PC-9 (cell line): ENCODE results near the gene KCNJ15. TPM values are rescaled to one million over a fixed set of nuclear protein-coding genes. Genes with fewer than 3 reads are reported as not detected.

Source experiments
- BruUV-seq: library from RNA; stranded (reverse); fragments of 400-500 nt; replicated peaks from 2 replicates; lab custom pipeline; 2021; lab: Mats Ljungman, UMichigan
- CTCF ChIA-PET: fragments of 300-600 bp; sonication (Branson Sonifier 250); formaldehyde crosslinking; loops from one replicate; lab custom pipeline; 2022; ENCODE audit warnings: antibody characterized with exemption; lab: Charles Lee
- POLR2A ChIA-PET: fragments of 300-600 bp; sonication (Branson Sonifier 250); formaldehyde crosslinking; loops from one replicate; lab custom pipeline; 2022; ENCODE audit warnings: antibody characterized with exemption; ENCODE audit not compliant: unreplicated experiment; lab: Charles Lee
- DNase-seq, 2 experiments: peaks; one replicate each; pipeline versions ENCODE4 v3.0.0 to v3.0.0-alpha.2; 2015 to 2022; ENCODE audit warnings: mixed read lengths in 1 of 2
- H2AFZ ChIP-seq: fragments of 200-600 bp; sonication (generic); 2 replicates; pipeline ENCODE4 v1.8.1; 2017; ENCODE audit warnings: antibody characterized with exemption
- H3F3A ChIP-seq: fragments of 200-600 bp; sonication (generic); 2 replicates; pipeline ENCODE4 v1.8.1; 2017; ENCODE audit warnings: antibody characterized with exemption, mild to moderate bottlenecking, low read depth; ENCODE audit not compliant: insufficient read depth
- H3K27ac ChIP-seq: fragments of 200-600 bp; sonication (generic); 2 replicates; pipeline ENCODE4 v1.6.1; 2016; ENCODE audit warnings: mixed run types
- H3K27me3 ChIP-seq: fragments of 200-600 bp; sonication (generic); 2 replicates; pipeline ENCODE4 v1.6.1; 2016; ENCODE audit warnings: low read depth, mixed run types; ENCODE audit not compliant: insufficient read depth
- H3K36me3 ChIP-seq: fragments of 200-600 bp; sonication (generic); 2 replicates; pipeline ENCODE4 v1.6.1; 2016; ENCODE audit warnings: low read depth, mixed run types
- H3K4me1 ChIP-seq: fragments of 200-600 bp; sonication (generic); replicated peaks from 2 replicates; pipeline ENCODE4 v1.6.1; 2016; ENCODE audit warnings: mixed run types; ENCODE audit not compliant: insufficient read depth
- H3K4me2 ChIP-seq: fragments of 200-600 bp; sonication (generic); 2 replicates; pipeline ENCODE4 v1.6.1; 2017; ENCODE audit warnings: mixed run types
- H3K4me3 ChIP-seq: fragments of 200-600 bp; sonication (generic); 2 replicates; pipeline ENCODE4 v1.6.1; 2016; ENCODE audit warnings: mixed run types
- H3K79me2 ChIP-seq: fragments of 200-600 bp; sonication (generic); 2 replicates; pipeline ENCODE4 v1.6.1; 2017; ENCODE audit warnings: low read depth, mixed run types
- H3K9me2 ChIP-seq: fragments of 200-600 bp; sonication (generic); 2 replicates; pipeline ENCODE4 v1.8.1; 2017; ENCODE audit warnings: mild to moderate bottlenecking; ENCODE audit not compliant: insufficient read depth
- H3K9me3 ChIP-seq: fragments of 200-600 bp; sonication (generic); 2 replicates; pipeline ENCODE4 v1.8.1; 2016; ENCODE audit warnings: low read depth; ENCODE audit not compliant: insufficient read depth
- H4K20me1 ChIP-seq: fragments of 200-600 bp; sonication (generic); 2 replicates; pipeline ENCODE4 v1.8.1; 2017; ENCODE audit not compliant: insufficient read depth
- EZH2 ChIP-seq: fragments of 200-600 bp; sonication (generic); IDR thresholded peaks from 2 replicates; pipeline ENCODE4 v1.8.0; 2017; ENCODE audit warnings: antibody characterized with exemption, low read depth
- intact Hi-C: fragments of 100-400 bp; cut with micrococcal nuclease; formaldehyde crosslinking; loops from one replicate; pipeline ENCODE4 v1.10.0; 2022; ENCODE audit not compliant: unreplicated experiment
- total RNA-seq: library from RNA; stranded (reverse); gene quantifications from 2 replicates; pipeline ENCODE4 v1.2.3, GENCODE V29; 2021
- TF ChIP-seq, protein P1 (sequence below): fragments of 200-600 bp; sonication (generic); conservative IDR thresholded peaks from 2 replicates; pipeline ENCODE4 v1.6.1; 2017; ENCODE audit warnings: mixed run types, antibody characterized with exemption, mild to moderate bottlenecking, moderate library complexity

KCNJ15 gene
- total RNA-seq, 1 experiment from 2014 or later: not detected

DNA sequence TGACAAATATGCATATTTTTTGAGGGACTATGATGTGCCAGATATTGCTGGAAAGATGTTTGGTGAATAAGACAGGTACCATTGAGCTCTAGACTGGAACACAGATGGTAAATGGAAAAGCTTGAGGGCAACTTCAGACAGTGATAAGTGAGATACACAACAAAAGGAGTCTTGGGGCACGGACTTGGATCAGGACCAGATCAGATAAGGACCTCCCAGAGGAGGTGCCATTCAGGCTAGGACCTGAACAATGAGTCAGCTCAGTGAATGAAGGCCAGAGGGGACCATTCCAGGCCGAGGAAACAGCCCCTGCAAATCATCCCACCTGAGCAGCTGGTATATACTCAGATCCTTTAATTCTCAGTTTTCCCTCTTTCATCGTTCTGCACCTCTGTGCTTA is 1.8 kb upstream of the KCNJ15 start:
- Histone ChIP-seq H3K9me2 (no peaks in the 10 kb centered on the region), H3K27me3 (0 out of 2 replicates have a peak, but pooled peaks cover 17% of the 10 kb centered on the region), H3K36me3 (no peaks in the 10 kb centered on the region), H3K27ac (no peak overlapping the region), H3K4me3 (no peak overlapping the region), H2AFZ (no peak overlapping the region), H3K9me3 (no peaks in the 10 kb centered on the region), H4K20me1 (no peaks in the 10 kb centered on the region), H3F3A (no peaks in the 10 kb centered on the region), H3K79me2 (no peaks in the 10 kb centered on the region), H3K4me1 (no peaks in the 10 kb centered on the region), H3K4me2 (no peak overlapping the region)
- no peak for DNase-seq
- BruUV-seq: no TSS peak
- POLR2A ChIA-PET: no interaction called here
- no peak for TF ChIP-seq EZH2
- TF ChIP-seq, protein P1, sequence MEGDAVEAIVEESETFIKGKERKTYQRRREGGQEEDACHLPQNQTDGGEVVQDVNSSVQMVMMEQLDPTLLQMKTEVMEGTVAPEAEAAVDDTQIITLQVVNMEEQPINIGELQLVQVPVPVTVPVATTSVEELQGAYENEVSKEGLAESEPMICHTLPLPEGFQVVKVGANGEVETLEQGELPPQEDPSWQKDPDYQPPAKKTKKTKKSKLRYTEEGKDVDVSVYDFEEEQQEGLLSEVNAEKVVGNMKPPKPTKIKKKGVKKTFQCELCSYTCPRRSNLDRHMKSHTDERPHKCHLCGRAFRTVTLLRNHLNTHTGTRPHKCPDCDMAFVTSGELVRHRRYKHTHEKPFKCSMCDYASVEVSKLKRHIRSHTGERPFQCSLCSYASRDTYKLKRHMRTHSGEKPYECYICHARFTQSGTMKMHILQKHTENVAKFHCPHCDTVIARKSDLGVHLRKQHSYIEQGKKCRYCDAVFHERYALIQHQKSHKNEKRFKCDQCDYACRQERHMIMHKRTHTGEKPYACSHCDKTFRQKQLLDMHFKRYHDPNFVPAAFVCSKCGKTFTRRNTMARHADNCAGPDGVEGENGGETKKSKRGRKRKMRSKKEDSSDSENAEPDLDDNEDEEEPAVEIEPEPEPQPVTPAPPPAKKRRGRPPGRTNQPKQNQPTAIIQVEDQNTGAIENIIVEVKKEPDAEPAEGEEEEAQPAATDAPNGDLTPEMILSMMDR: no peak
- CTCF ChIA-PET: no interaction called here
- intact Hi-C loops: no loop called here

DNA sequence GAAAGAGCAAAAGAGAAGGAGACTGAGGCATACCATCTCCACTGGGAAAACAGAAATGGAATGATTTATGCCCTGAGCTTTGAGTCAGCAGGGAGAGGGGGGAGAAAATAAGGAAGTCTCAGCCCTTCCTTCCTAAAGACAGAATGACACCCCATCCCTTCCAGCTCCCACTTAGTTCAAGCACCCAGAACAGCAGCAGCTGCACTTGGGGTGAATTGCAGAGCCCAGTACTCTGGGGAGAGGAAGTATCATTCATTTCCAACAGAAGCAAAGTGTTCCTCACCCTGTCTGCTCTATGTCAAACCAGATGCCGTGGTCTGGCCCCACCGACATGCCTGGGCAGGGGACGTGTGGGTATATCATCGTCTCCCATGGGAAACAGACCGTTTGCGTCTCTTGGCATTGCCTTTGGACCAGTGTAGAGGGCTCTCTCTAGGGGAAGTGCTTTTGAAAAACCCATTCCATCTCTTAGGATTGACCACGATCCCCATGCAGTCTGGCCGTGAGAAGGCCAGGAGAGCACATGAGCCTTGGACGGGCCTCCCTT is 1.1 kb upstream of the KCNJ15 start:
- H3K79me2 ChIP-seq: no peaks in the 10 kb centered on the region
- TF ChIP-seq, protein P1: no peak
- no peak for TF ChIP-seq EZH2
- H3K36me3 ChIP-seq: no peaks in the 10 kb centered on the region
- H2AFZ ChIP-seq: no peak overlapping the region
- no peaks in the 10 kb centered on the region for H3F3A ChIP-seq
- no peaks in the 10 kb centered on the region for H3K9me2 ChIP-seq
- no peak overlapping the region for H3K27ac ChIP-seq
- H3K4me2 ChIP-seq: no peak overlapping the region
- 0 out of 2 replicates have a peak, but pooled peaks cover 17% of the 10 kb centered on the region for H3K27me3 ChIP-seq
- BruUV-seq: no TSS peak
- POLR2A ChIA-PET: no interaction called here
- no peaks in the 10 kb centered on the region for H3K4me1 ChIP-seq
- CTCF ChIA-PET: no interaction called here
- DNase-seq: no peak
- no peaks in the 10 kb centered on the region for H4K20me1 ChIP-seq
- intact Hi-C loops: no loop called here
- H3K9me3 ChIP-seq: no peaks in the 10 kb centered on the region
- H3K4me3 ChIP-seq: no peak overlapping the region

DNA sequence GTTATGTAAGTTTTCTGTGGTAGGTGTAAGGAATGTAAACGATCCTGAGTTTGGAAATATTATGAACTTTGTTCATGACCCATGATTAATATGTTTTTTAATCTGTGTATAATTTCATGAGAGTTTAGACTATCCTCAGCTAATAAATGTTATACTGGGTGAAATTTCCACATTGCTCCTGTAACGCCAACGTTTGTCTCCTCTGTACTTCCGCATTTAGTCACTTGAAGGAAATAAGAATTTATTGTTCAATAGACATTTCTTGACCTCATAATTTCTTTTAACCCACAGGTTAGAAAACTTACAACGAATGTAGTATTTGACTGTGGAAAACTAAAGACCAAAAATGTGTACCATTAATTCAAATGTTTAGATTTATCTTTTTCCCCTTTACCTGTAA is 876 bp downstream of the KCNJ15 start:
- Histone ChIP-seq H3K27me3 (0 out of 2 replicates have a peak, but pooled peaks cover 17% of the 10 kb centered on the region), H3K36me3 (no peaks in the 10 kb centered on the region), H3K9me2 (no peaks in the 10 kb centered on the region), H2AFZ (no peak overlapping the region), H3K79me2 (no peaks in the 10 kb centered on the region), H3K4me3 (no peak overlapping the region), H3F3A (no peaks in the 10 kb centered on the region), H3K4me2 (no peak overlapping the region), H3K27ac (no peak overlapping the region), H4K20me1 (no peaks in the 10 kb centered on the region), H3K4me1 (no peaks in the 10 kb centered on the region), H3K9me3 (no peaks in the 10 kb centered on the region)
- no TSS peak for BruUV-seq
- TF ChIP-seq, protein P1: no peak
- no peak for TF ChIP-seq EZH2
- POLR2A ChIA-PET: no interaction called here
- DNase-seq: no peak
- CTCF ChIA-PET: no interaction called here
- intact Hi-C loops: no loop called here
